Endothelial cell of umbilical vein (primary cell): ENCODE results near the gene CLDN7.

Experiments used
- EZH2 ChIP-seq: IDR thresholded peaks from 2 replicates; pipeline ENCODE4 v1.6.1; 2012; ENCODE audit warnings: borderline replicate concordance, low read depth, mild to moderate bottlenecking, moderate library complexity, low read length, inconsistent platforms; ENCODE audit not compliant: severe bottlenecking
- FOS ChIP-seq: IDR thresholded peaks from 2 replicates; pipeline ENCODE4 v1.6.1; 2011; ENCODE audit warnings: mild to moderate bottlenecking, low read length, moderate library complexity, borderline replicate concordance; ENCODE audit not compliant: insufficient read depth
- GATA2 ChIP-seq: IDR thresholded peaks from 2 replicates; pipeline ENCODE4 v1.7.0; 2011; ENCODE audit warnings: low read depth, mild to moderate bottlenecking, moderate library complexity, mixed read lengths, low read length; ENCODE audit not compliant: insufficient read length, insufficient read depth
- JUN ChIP-seq: IDR thresholded peaks from 2 replicates; pipeline ENCODE4 v1.6.1; 2011; ENCODE audit warnings: borderline replicate concordance, low read depth; ENCODE audit not compliant: insufficient read length, insufficient read depth
- MAX ChIP-seq: IDR thresholded peaks from 2 replicates; pipeline ENCODE4 v1.6.1; 2011; ENCODE audit not compliant: insufficient read depth, insufficient read length
- MYC ChIP-seq: IDR thresholded peaks from one replicate; pipeline ENCODE4 v1.6.1; 2011; ENCODE audit warnings: mild to moderate bottlenecking, low read depth, low read length
- POLR2A ChIP-seq: IDR thresholded peaks from 2 replicates; pipeline ENCODE4 v1.6.1; 2012; ENCODE audit warnings: low read depth, mild to moderate bottlenecking, control low read depth, low read length
- POLR2AphosphoS5 ChIP-seq: IDR thresholded peaks from 2 replicates; pipeline ENCODE4 v1.6.1; 2012; ENCODE audit warnings: low read depth, mild to moderate bottlenecking, control low read depth, low read length, moderate library complexity; ENCODE audit not compliant: insufficient read depth
- TF ChIP-seq, protein P1 (sequence below), 2 donors: IDR thresholded peaks; 1 replicate in 1 of 2; 2 replicates in 1 of 2; pipeline ENCODE4 v1.5.1; 2011; ENCODE audit warnings: low read length in 2 of 2, mild to moderate bottlenecking in 2 of 2, moderate library complexity in 2 of 2, control low read depth in 1 of 2, inconsistent platforms in 1 of 2, low read depth in 1 of 2; ENCODE audit not compliant: insufficient read depth in 1 of 2; ENCODE audit errors: extremely low read depth in 1 of 2

DNA sequence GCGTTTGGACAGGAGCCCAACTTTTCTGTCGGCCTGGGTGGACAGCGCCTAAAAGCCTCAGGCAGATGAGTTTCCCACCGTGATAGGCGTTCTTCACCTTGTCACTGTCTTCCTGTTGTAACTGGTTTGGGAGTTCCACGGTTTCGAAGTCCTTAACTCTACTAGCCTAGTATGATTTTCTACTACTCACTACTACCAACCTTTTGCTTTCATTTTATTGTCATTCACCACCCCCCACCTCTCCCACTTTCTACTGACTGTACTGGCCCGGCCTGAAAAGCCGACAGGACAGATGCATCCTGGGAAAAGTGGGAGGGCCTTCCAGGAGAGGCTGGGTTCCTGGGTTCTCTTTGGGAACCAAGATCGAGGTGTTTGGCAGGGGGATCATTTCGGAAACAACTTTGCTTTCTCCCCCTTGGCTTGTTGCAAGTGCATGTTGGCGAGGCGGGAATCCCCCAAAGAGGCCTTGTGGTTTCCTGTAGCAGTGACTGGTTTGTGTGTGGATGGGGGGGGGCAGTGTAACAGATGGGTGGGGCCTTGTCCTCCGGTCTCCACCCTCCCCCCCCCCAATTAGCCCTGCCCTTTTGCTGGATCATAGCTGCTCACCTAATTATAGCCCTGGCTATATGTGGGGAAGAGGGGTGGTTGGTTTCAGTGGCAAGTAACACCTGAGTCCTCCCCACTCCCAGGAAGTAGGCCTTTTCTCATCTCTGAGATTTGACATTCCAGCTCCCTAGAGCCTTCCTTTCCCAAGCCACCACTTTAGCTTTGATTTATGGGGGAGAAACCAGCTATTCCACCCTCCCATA, 46.6 kb upstream of the CLDN7 start:
- TF ChIP-seq, protein P1, sequence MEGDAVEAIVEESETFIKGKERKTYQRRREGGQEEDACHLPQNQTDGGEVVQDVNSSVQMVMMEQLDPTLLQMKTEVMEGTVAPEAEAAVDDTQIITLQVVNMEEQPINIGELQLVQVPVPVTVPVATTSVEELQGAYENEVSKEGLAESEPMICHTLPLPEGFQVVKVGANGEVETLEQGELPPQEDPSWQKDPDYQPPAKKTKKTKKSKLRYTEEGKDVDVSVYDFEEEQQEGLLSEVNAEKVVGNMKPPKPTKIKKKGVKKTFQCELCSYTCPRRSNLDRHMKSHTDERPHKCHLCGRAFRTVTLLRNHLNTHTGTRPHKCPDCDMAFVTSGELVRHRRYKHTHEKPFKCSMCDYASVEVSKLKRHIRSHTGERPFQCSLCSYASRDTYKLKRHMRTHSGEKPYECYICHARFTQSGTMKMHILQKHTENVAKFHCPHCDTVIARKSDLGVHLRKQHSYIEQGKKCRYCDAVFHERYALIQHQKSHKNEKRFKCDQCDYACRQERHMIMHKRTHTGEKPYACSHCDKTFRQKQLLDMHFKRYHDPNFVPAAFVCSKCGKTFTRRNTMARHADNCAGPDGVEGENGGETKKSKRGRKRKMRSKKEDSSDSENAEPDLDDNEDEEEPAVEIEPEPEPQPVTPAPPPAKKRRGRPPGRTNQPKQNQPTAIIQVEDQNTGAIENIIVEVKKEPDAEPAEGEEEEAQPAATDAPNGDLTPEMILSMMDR (IDR thresholded peaks at IDR 0.05; ENCODE audit: extremely low read depth in 1 of 2, insufficient read depth in 1 of 2, low read depth in 1 of 2, low read length in 2 of 2), result no peak
- TF ChIP-seq MYC (no peak), POLR2AphosphoS5 (no peak), POLR2A (peak; percentile 68), EZH2 (no peak), MAX (no peak), GATA2 (no peak), JUN (no peak), FOS (no peak)
